Loucy (cell line): ENCODE measurements around the gene FTSJ3.
A peak's percentile ranks its signal among the peaks of the same experiment; 100 is the strongest.

Experiments used
- H2AFZ ChIP-seq: fragments of 200-600 bp; sonication (generic); 2 replicates; pipeline ENCODE4 v1.6.0; 2016; ENCODE audit warnings: antibody characterized with exemption, mild to moderate bottlenecking, low read length, moderate library complexity
- H3F3A ChIP-seq: fragments of 200-600 bp; 2 replicates; pipeline ENCODE4 v1.6.0; 2016; ENCODE audit warnings: antibody characterized with exemption, low read depth, mild to moderate bottlenecking
- H3K27me3 ChIP-seq: fragments of 200-600 bp; sonication (generic); 2 replicates; pipeline ENCODE4 v1.6.1; 2014; ENCODE audit warnings: low read length, mild to moderate bottlenecking; ENCODE audit not compliant: insufficient read depth, poor library complexity, severe bottlenecking
- H3K36me3 ChIP-seq: fragments of 200-600 bp; sonication (generic); 2 replicates; pipeline ENCODE4 v1.6.1; 2016; ENCODE audit warnings: low read length; ENCODE audit not compliant: insufficient read depth
- H3K4me1 ChIP-seq: fragments of 200-600 bp; sonication (generic); 2 replicates; pipeline ENCODE4 v1.5.1; 2014; ENCODE audit warnings: low read length, mild to moderate bottlenecking; ENCODE audit not compliant: insufficient read depth, poor library complexity, severe bottlenecking
- H3K4me2 ChIP-seq: fragments of 200-600 bp; sonication (generic); 2 replicates; pipeline ENCODE4 v1.6.0; 2014; ENCODE audit warnings: antibody characterized with exemption, low read length, low read depth, mild to moderate bottlenecking; ENCODE audit not compliant: poor library complexity, severe bottlenecking
- H3K4me3 ChIP-seq: fragments of 200-600 bp; sonication (generic); 2 replicates; pipeline ENCODE4 v1.5.1; 2014; ENCODE audit warnings: low read length, mild to moderate bottlenecking, mixed read lengths; ENCODE audit not compliant: poor library complexity, severe bottlenecking
- H3K79me2 ChIP-seq: fragments of 200-600 bp; sonication (generic); 2 replicates; pipeline ENCODE4 v1.6.1; 2014; ENCODE audit warnings: low read length; ENCODE audit not compliant: insufficient read depth
- H3K9ac ChIP-seq: fragments of 200-600 bp; sonication (generic); 2 replicates; pipeline ENCODE4 v1.6.0; 2014; ENCODE audit warnings: mild to moderate bottlenecking, low read depth, low read length, moderate library complexity; ENCODE audit not compliant: poor library complexity, severe bottlenecking
- H3K9me2 ChIP-seq: fragments of 200-600 bp; sonication (generic); replicated peaks from 2 replicates; pipeline ENCODE4 v1.6.1; 2016; ENCODE audit warnings: low read depth, low read length, mixed read lengths
- H3K9me3 ChIP-seq: fragments of 200-600 bp; sonication (generic); 2 replicates; pipeline ENCODE4 v1.6.1; 2014; ENCODE audit warnings: mild to moderate bottlenecking, antibody characterized with exemption, low read length, low read depth; ENCODE audit not compliant: insufficient read depth
- H4K20me1 ChIP-seq: fragments of 200-600 bp; sonication (generic); 2 replicates; pipeline ENCODE4 v1.6.0; 2014; ENCODE audit warnings: antibody characterized with exemption, low read length, mild to moderate bottlenecking; ENCODE audit not compliant: insufficient read depth, poor library complexity, severe bottlenecking
- CTCF ChIP-seq: fragments of 200-600 bp; sonication (generic); conservative IDR thresholded peaks from 2 replicates; pipeline ENCODE4 v1.5.1; 2014; ENCODE audit warnings: mild to moderate bottlenecking, antibody characterized with exemption, low read length
- EZH2phosphoT487 ChIP-seq: fragments of 200-600 bp; IDR thresholded peaks from 2 replicates; pipeline ENCODE4 v1.6.1; 2018; ENCODE audit warnings: antibody characterized with exemption, mild to moderate bottlenecking, moderate library complexity, borderline replicate concordance

Gene FTSJ3

GRCh38 chr17:63775420-63775819 is 52.0 kb downstream of the FTSJ3 start:
- H3K27me3 ChIP-seq: no peaks in the 10 kb centered on the region
- H3K9me3 ChIP-seq: no peaks in the 10 kb centered on the region
- H3K9me2 ChIP-seq: no peaks in the 10 kb centered on the region
- 0 out of 2 replicates have a peak, but pooled peaks cover 4% of the 10 kb centered on the region for H3F3A ChIP-seq
- peak overlapping the region; percentile 92 for H3K4me3 ChIP-seq
- H4K20me1 ChIP-seq: peaks cover 78% of the 10 kb centered on the region
- H3K79me2 ChIP-seq: peaks cover 92% of the 10 kb centered on the region
- H3K4me1 ChIP-seq: peaks cover 62% of the 10 kb centered on the region
- no peak for TF ChIP-seq CTCF
- H3K36me3 ChIP-seq: peaks cover 8% of the 10 kb centered on the region; the same call in 1 of the 2 replicates
- H2AFZ ChIP-seq: no peak overlapping the region
- peak overlapping the region; percentile 96 for H3K9ac ChIP-seq
- H3K4me2 ChIP-seq: peak overlapping the region; percentile 93

- TF ChIP-seq EZH2phosphoT487: no peak
- no peak for TF ChIP-seq CTCF
- Histone ChIP-seq H3K4me2 (peak overlapping the region; percentile 93), H3K27me3 (no peaks in the 10 kb centered on the region), H3K9me3 (no peaks in the 10 kb centered on the region), H3F3A (0 out of 2 replicates have a peak, but pooled peaks cover 4% of the 10 kb centered on the region), H3K9ac (peak overlapping the region; percentile 96), H3K4me3 (peak overlapping the region; percentile 92), H3K36me3 (peaks cover 8% of the 10 kb centered on the region; the same call in 1 of the 2 replicates), H3K4me1 (peaks cover 62% of the 10 kb centered on the region), H2AFZ (no peak overlapping the region), H4K20me1 (peaks cover 75% of the 10 kb centered on the region), H3K79me2 (peaks cover 92% of the 10 kb centered on the region), H3K9me2 (no peaks in the 10 kb centered on the region)
These were observed 52.5 kb downstream of the FTSJ3 start for GRCh38 chr17:63774969-63775265.

- H2AFZ ChIP-seq: peak within 1 kb of the TSS; percentile 86
- H3K36me3 ChIP-seq: peaks cover 5% of the 10 kb centered on the region; the same call in 1 of the 2 replicates
- peak within 1 kb of the TSS; percentile 92 for H3K4me3 ChIP-seq
- peak within 1 kb of the TSS; percentile 98 for H3K4me2 ChIP-seq
- H3K9ac ChIP-seq: peak within 1 kb of the TSS; percentile 96
- H3K4me1 ChIP-seq: peaks cover 56% of the 10 kb centered on the region
- H3K27me3 ChIP-seq: no peaks in the 10 kb centered on the region
- H4K20me1 ChIP-seq: peaks cover 73% of the 10 kb centered on the region
- TF ChIP-seq EZH2phosphoT487 (no peak), CTCF (no peak)
- H3K9me2 ChIP-seq: no peaks in the 10 kb centered on the region
- no peaks in the 10 kb centered on the region for H3K9me3 ChIP-seq
- H3K79me2 ChIP-seq: peaks cover 92% of the 10 kb centered on the region
- 0 out of 2 replicates have a peak, but pooled peaks cover 4% of the 10 kb centered on the region for H3F3A ChIP-seq
These were observed 53.1 kb downstream of the FTSJ3 start, which contains the start of gene DDX42 for GRCh38 chr17:63774141-63774968. Gene DDX42 (plus strand): TSS chr17:63774170. CDS start chr17:63787050, 12,880 bp downstream.
